Measurements from ENCODE around the gene NDRG3. TPM values are rescaled to one million over a fixed set of nuclear protein-coding genes. Genes with fewer than 3 reads are reported as not detected.

NDRG3 gene
- polyA plus RNA-seq, 1 of the 3 experiments (the other 2 are of a cell fraction) = 20.5 TPM

DNA sequence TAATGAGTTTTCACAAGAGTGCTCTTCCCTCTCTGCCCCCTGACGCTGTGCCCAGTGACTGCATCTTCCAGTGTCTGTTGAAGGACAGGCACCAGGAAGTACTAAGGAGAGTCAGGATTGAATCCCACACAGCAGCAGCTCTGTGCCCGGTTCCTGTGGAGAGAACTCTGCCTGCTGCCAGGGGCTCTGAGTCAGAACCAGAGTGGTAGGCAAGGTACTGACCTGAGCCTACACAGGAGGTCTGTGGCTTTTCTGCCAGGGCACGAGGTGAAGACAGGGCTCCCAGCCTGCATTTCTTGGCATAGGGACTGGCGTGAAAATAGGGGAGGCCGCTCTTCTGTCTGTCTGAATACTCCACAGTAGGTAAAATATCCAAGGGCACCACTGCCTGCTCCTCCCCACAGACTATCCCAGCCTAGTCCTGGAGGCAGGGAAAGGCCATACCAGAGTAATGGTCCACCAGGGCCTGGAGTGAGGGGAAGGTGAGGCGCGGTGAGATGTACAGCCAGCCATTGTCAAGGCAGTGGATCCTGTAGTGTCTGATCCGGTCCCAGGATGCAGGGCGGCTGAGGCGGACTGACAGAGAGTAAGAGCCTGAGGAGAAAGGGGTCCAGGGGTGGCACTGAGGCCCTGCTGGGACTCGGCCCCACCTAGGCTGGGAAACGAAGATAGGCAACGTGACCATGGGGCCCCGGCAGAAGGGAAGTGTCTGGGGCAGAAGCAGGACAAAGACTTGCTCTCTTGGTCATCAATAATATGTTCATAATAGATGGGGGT, 130.9 kb downstream of the NDRG3 start:
- no peak for DNase-seq
- no peaks in the 10 kb centered on the region for H3K4me1 ChIP-seq (ENCODE audit: control insufficient read depth in 1 of 2, insufficient read depth in 2 of 2, low read depth in 1 of 2, low read length in 1 of 2)
- WGBS (ENCODE audit: low lambda C conversion rate) = 93% methylated on average over 14 of the region's 14 CpGs
- H3K4me2 ChIP-seq = no peak overlapping the region
- H3K4me3 ChIP-seq (ENCODE audit: low read depth in 2 of 2, low read length in 1 of 2) = no peak overlapping the region
- no peaks in the 10 kb centered on the region for H3K27me3 ChIP-seq (ENCODE audit: insufficient read depth)
- no peak overlapping the region for H2AFZ ChIP-seq (ENCODE audit: low read depth)
- CTCF ChIA-PET = interaction anchor here (0.9 to 3.9 kb wide), 3 partner anchors 9 to 140 kb away, joined by 3 to 40 read pairs (median 7); partner anchors contain the start of gene RAB5IF
- no peak overlapping the region for H3K27ac ChIP-seq (ENCODE audit: low read depth in 2 of 2, low read length in 1 of 2)
- H3K9me2 ChIP-seq = no peaks in the 10 kb centered on the region
- TF ChIP-seq CHD2 (IDR thresholded peaks at IDR 0.05; ENCODE audit: low read length, partially characterized antibody) (no peak), ELF1 (IDR thresholded peaks at IDR 0.05) (no peak), TCF12 (IDR thresholded peaks at IDR 0.05) (no peak), RXRA (IDR thresholded peaks at IDR 0.05; ENCODE audit: borderline replicate concordance, low read depth) (no peak), SMC3 (IDR thresholded peaks at IDR 0.05; ENCODE audit: low read depth, low read length) (no peak), EZH2phosphoT487 (IDR thresholded peaks at IDR 0.05; ENCODE audit: borderline replicate concordance, low read depth) (no peak), POLR2AphosphoS5 (IDR thresholded peaks at IDR 0.05; ENCODE audit: low read depth, low read length) (no peak), NFIC (IDR thresholded peaks at IDR 0.05; ENCODE audit: borderline replicate concordance) (no peak), JUND (IDR thresholded peaks at IDR 0.05) (no peak), NRF1 (IDR thresholded peaks at IDR 0.05; ENCODE audit: low read depth, low read length) (no peak), FOXJ3 (CRISPR knock-in tag; IDR thresholded peaks at IDR 0.05) (no peak), YY1 (IDR thresholded peaks at IDR 0.05; ENCODE audit: low read depth) (no peak), TAF1 (IDR thresholded peaks at IDR 0.05; ENCODE audit: borderline replicate concordance, low read depth, low read length) (no peak), FOXM1 (IDR thresholded peaks at IDR 0.05; ENCODE audit: low read depth) (no peak), RAD21 (IDR thresholded peaks at IDR 0.05; ENCODE audit: low read length) (no peak), GATA2 (CRISPR knock-in tag; IDR thresholded peaks at IDR 0.05) (no peak)
- TF ChIP-seq, protein P1, sequence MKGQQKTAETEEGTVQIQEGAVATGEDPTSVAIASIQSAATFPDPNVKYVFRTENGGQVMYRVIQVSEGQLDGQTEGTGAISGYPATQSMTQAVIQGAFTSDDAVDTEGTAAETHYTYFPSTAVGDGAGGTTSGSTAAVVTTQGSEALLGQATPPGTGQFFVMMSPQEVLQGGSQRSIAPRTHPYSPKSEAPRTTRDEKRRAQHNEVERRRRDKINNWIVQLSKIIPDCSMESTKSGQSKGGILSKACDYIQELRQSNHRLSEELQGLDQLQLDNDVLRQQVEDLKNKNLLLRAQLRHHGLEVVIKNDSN (IDR thresholded peaks at IDR 0.05; ENCODE audit: borderline replicate concordance, low read depth) = no peak
- TF ChIP-seq, protein P2, sequence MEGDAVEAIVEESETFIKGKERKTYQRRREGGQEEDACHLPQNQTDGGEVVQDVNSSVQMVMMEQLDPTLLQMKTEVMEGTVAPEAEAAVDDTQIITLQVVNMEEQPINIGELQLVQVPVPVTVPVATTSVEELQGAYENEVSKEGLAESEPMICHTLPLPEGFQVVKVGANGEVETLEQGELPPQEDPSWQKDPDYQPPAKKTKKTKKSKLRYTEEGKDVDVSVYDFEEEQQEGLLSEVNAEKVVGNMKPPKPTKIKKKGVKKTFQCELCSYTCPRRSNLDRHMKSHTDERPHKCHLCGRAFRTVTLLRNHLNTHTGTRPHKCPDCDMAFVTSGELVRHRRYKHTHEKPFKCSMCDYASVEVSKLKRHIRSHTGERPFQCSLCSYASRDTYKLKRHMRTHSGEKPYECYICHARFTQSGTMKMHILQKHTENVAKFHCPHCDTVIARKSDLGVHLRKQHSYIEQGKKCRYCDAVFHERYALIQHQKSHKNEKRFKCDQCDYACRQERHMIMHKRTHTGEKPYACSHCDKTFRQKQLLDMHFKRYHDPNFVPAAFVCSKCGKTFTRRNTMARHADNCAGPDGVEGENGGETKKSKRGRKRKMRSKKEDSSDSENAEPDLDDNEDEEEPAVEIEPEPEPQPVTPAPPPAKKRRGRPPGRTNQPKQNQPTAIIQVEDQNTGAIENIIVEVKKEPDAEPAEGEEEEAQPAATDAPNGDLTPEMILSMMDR (IDR thresholded peaks at IDR 0.05) = no peak
- no peaks in the 10 kb centered on the region; the same call in 1 of the 2 replicates for H3K79me2 ChIP-seq (ENCODE audit: insufficient read depth)
- POLR2A ChIA-PET = no interaction called here
- H3K36me3 ChIP-seq (replicated peaks in 1 of 2; ENCODE audit: control insufficient read depth in 1 of 2, insufficient read depth in 2 of 2, low read length in 1 of 2) = peaks cover 19 to 30% of the 10 kb centered on the region in 2 experiments
- H3K9ac ChIP-seq = no peak overlapping the region
- peaks cover 3% of the 10 kb centered on the region for H3F3A ChIP-seq (replicated peaks; ENCODE audit: insufficient read depth)
- H3K9me3 ChIP-seq = no peaks in the 10 kb centered on the region
- H4K20me1 ChIP-seq (ENCODE audit: insufficient read depth) = peaks cover 6% of the 10 kb centered on the region; the same call in 1 of the 2 replicates
